DMS53 treated with DMSO at 0.1 percent for 48 hours (cell line): Measurements from ENCODE around the gene NXN.
A peak's percentile ranks its signal among the peaks of the same experiment; 100 is the strongest.
"Not testable (repeated sequence)": the region's sequence is repeated elsewhere in the genome, so short reads cannot be mapped to it uniquely, and the experiment has no call there.

Experiments
- DNase-seq: peaks from one replicate; lab custom pipeline; 2025; ENCODE audit not compliant: unreplicated experiment; lab: John Stamatoyannopoulos, UW

The NXN gene

GRCh38 chr17:804541-805435 is 174.8 kb downstream of the NXN start:
- no peak for DNase-seq

GRCh38 chr17:802901-803881 is 176.4 kb downstream of the NXN start:
- no peak for DNase-seq

GRCh38 chr17:802481-802880 is 177.1 kb downstream of the NXN start:
- DNase-seq: no peak

- no peak for DNase-seq
These were observed 177.9 kb downstream of the NXN start for GRCh38 chr17:801660-802059.

- no peak for DNase-seq
These were observed 178.9 kb downstream of the NXN start for GRCh38 chr17:800446-801242.

- no peak for DNase-seq
These were observed 180.3 kb downstream of the NXN start for GRCh38 chr17:799261-799660.

- no peak for DNase-seq
These were observed 181.3 kb downstream of the NXN start for GRCh38 chr17:798246-798645.

DNA sequence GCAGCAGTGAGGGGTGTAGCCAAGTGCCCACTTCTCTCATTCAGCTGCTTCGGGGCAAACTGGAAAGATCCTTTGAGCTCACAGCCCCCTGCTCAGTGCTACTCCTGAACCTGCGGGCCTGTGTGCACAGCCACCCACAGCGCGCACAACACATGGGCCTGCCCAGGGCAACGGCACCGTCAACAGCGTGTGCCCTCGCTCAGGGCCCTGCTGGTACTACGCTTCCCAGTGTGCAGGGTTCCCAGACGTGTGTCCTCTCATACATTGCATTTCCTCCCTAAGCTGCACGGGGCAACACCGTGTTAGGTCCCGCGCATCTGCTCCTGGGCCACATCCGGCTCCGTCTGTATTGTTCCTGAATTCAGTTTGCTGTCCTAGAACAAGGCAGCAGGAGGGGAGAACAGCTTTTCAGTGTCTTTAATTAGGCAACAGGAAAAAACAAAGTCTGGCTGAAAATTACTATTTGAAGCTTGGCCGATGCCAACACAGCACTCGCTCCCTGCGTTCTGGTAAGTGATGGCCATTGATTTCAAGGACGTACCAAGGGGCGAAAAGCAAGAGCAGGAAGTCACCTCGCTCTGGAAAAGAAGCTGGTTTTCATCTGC is 182.2 kb downstream of the NXN start:
- DNase-seq: no peak

GRCh38 chr17:796609-797008 is 183.0 kb downstream of the NXN start:
- DNase-seq: no peak

DNA sequence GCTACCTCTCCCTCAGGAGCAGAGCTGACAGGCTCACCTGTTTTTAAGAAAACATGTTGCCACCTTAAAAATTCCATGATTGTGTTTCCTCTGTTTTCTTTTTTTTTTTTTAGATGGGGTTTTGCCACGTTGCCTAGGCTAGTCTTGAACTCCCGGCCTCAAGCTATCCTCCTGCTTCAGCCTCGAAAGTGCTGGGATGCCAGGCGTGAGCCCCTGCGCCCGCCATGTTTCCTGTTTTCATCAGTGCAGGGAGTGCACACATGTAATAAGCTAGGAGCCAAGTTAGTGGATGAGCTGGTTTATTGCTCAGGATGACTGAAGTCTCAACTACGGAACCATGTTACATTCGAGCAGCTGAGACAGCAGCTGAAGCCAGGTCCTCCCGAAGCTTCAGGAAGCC is 183.9 kb downstream of the NXN start:
- DNase-seq: no peak

DNA sequence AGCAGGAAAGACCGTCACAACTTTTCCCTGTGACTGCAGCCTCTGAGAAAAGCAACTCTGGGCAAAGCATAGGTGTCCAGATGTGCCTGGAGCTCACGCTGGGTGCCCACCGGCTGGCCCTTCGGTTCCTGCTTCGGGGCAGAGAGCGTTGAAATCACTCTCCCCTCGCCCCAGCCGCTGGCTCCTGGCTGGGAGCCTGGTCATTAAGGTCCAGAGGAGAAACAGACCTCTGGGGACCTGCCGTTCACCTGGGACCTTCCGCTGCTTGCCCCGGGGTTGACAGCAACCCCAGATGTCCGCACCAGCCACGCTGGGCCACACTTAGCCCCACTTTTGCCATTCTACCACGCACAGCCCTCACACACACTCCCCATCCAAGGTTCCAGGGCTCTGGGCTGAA is 184.3 kb downstream of the NXN start:
- DNase-seq: no peak

- DNase-seq: peak; percentile 34
These were observed 184.7 kb downstream of the NXN start for GRCh38 chr17:794876-795275.

DNA sequence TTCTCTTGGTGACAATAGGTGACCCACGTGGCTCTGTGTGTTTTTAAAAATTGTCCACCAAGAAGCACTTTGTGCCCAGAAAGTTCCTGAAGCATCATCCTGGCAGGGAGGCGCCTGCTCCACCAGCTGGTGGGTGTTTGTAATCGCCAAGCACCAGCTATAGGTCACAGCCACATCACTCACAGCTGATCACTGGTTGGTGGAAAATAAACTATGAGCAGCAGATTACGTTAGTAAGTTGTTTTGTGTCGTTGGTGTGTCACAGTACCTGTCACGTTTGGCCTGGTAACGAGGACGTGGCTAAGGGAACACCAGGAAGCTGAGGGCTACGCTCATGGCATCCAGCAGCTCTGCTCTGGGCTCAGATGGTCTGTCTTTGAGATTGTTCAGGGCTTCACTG is 187.3 kb downstream of the NXN start:
- DNase-seq: no peak

GRCh38 chr17:791829-792228 is 187.7 kb downstream of the NXN start:
- no peak for DNase-seq

GRCh38 chr17:790874-791247 is 188.7 kb downstream of the NXN start:
- not testable (repeated sequence) for DNase-seq

DNA sequence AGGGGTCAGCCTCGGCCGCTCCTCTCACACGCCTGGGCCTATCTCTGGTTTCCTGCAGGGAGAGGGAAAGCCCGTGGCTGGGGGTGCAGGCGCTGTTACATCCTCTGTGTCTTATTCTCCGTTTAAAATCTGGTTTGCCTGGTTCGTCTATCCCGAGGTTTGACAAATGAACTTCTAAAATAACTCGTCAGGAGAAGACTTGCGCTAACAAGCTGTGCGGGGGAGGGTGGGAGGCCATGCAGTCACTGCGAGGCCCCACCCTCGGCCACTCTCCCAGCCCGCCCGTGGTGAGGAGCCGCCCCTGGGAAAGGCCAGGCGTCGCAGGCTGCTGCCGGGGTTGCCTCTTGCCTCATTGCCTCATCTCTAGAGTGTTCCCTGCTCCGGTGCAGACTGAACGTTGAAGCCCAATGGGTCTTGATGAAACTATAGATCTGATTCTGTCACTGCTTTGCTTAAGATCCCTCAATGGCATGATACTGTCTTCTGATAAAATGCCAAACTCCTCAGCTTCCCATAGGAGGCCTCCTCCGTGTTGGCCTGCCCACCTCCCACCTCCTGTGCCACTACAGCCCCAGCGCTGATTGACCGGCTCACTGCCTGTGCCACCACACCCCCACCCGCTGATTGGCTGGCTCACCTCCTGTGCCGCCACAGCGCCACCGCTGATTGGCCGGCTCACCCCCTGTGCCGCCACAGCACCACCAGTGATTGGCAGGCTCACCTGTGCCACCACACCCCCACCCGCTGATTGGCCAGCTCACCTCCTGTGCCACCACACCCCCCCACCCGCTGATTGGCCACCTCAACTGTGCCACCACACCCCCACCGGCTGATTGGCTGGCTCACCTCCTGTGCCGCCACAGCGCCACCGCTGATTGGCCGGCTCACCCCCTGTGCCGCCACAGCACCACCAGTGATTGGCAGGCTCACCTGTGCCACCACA is 189.4 kb downstream of the NXN start:
- DNase-seq: not testable (repeated sequence)

DNA sequence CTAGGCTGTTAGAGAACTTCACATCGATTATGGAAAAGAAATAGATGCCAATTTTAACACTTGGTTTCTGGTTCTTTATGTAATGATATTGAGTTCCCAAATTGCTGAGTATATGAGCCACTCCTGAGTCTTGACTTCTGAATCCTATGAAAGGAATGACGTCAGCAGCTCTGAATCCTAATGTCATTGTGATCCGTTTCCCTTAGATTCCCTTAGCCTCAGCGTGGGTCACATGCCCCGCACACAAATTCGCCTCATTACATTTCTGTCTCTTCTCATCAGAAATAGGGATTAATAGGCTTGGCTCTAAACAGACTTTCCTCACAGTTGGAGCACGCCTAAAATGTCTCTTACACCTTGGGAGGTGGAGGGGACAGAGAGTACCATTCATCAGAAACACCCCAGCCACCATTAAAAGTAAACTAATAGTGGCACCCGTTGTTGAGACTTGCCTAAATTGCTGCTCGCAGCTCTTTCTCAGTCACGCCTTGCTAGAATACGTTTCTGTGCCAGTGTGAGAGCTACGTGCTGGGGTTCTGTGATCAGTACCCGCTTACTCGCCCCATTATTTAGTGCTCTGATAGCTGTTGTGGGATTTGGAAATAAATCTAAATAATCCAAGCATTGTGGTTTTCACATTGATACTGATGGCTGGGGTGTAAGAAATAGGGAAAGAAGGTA is 190.3 kb downstream of the NXN start:
- DNase-seq: no peak

GRCh38 chr17:788551-788950 is 191.0 kb downstream of the NXN start:
- DNase-seq: no peak

GRCh38 chr17:787641-788221 is 191.8 kb downstream of the NXN start:
- DNase-seq: no peak
